ENCODE measurements around the gene ORM1. TPM values are rescaled to one million over a fixed set of nuclear protein-coding genes. Genes with fewer than 3 reads are reported as not detected.

Gene ORM1
- total and polyA plus RNA-seq, 2 of the 8 experiments (the other 6 are each of a cell fraction or from before 2014, with no cell fraction given): 0.32 TPM; not detected in 1

- Histone ChIP-seq H3K4me2 (ENCODE audit: insufficient read depth in 1 of 2, low read depth in 2 of 2, low read length in 2 of 2) (no peak overlapping the region), H2BK20ac (ENCODE audit: low read length) (no peak overlapping the region), H2BK15ac (ENCODE audit: low read length) (no peak overlapping the region), H2AFZ (ENCODE audit: low read length) (no peak overlapping the region), H3K27ac (ENCODE audit: low read depth, low read length) (no peak overlapping the region), H3K14ac (ENCODE audit: insufficient read length) (no peak overlapping the region), H4K5ac (ENCODE audit: insufficient read length, low read depth, low read length) (no peak overlapping the region), H3K23ac (ENCODE audit: insufficient read length) (no peak overlapping the region), H2BK12ac (ENCODE audit: low read depth, low read length) (no peak overlapping the region), H2AK5ac (ENCODE audit: low read depth, low read length) (no peak overlapping the region), H3K36me3 (ENCODE audit: control insufficient read depth in 2 of 4, insufficient read depth in 4 of 4, low read length in 3 of 4) (peaks cover 16 to 63% (median 47%) of the 10 kb centered on the region in 4 experiments), H3K4me1 (replicated peaks in 1 of 4; ENCODE audit: control insufficient read depth in 3 of 4, insufficient read depth in 4 of 4, low read length in 3 of 4) (no peaks in the 10 kb centered on the region), H3K27me3 (replicated peaks in 1 of 4; ENCODE audit: control insufficient read depth in 3 of 4, extremely low read depth in 1 of 4, insufficient read depth in 3 of 4, low read length in 3 of 4) (no peaks in the 10 kb centered on the region), H2BK5ac (ENCODE audit: low read depth, low read length) (no peak overlapping the region), H3K4me3 (ENCODE audit: extremely low read depth in 1 of 4, insufficient read depth in 2 of 4, low read depth in 3 of 4, low read length in 4 of 4) (no peak overlapping the region), H3K4ac (replicated peaks; ENCODE audit: insufficient read length, low read depth, low read length) (no peak overlapping the region), H3K79me2 (ENCODE audit: control insufficient read depth in 1 of 2, insufficient read depth in 2 of 2, low read length in 2 of 2) (no peaks in the 10 kb centered on the region), H4K20me1 (replicated peaks in 1 of 2; ENCODE audit: control insufficient read depth in 1 of 2, insufficient read depth in 2 of 2, low read length in 2 of 2) (peaks cover 0 to 5% of the 10 kb centered on the region in 2 experiments), H3K56ac (replicated peaks; ENCODE audit: insufficient read length, low read depth, low read length) (no peak overlapping the region), H3K23me2 (ENCODE audit: low read depth, low read length) (no peaks in the 10 kb centered on the region), H3K18ac (ENCODE audit: extremely low read depth, low read length) (no peak overlapping the region), H3K9me3 (ENCODE audit: insufficient read depth in 2 of 2, low read depth in 1 of 2, low read length in 1 of 2) (no peaks in the 10 kb centered on the region), H2BK120ac (replicated peaks; ENCODE audit: low read depth, low read length) (no peak overlapping the region), H3K79me1 (ENCODE audit: low read depth, low read length) (no peaks in the 10 kb centered on the region), H4K8ac (ENCODE audit: extremely low read depth, insufficient read depth, low read length) (no peak overlapping the region), H3K9ac (replicated peaks in 1 of 4; ENCODE audit: extremely low read depth in 1 of 4, low read depth in 3 of 4, low read length in 3 of 4) (no peak overlapping the region), H4K91ac (replicated peaks; ENCODE audit: insufficient read length, low read length) (no peak overlapping the region)
- no peak for FAIRE-seq
- DNase-seq (ENCODE audit: low read depth in 1 of 2, low spot score in 2 of 2): no peak
- TF ChIP-seq KDM1A (IDR thresholded peaks at IDR 0.05; ENCODE audit: borderline replicate concordance, low read length): no peak
- no peak for TF ChIP-seq HDAC6 (IDR thresholded peaks at IDR 0.05; ENCODE audit: low read depth, low read length)
- no peak for TF ChIP-seq POLR2A (IDR thresholded peaks at IDR 0.05; ENCODE audit: control extremely low read depth in 1 of 2, low read depth in 2 of 2, low read length in 2 of 2)
- TF ChIP-seq RBBP5 (IDR thresholded peaks at IDR 0.05; ENCODE audit: borderline replicate concordance, low read depth, low read length): no peak
- no peak for TF ChIP-seq SP4 (IDR thresholded peaks at IDR 0.05; ENCODE audit: low read length)
- TF ChIP-seq SP1 (IDR thresholded peaks at IDR 0.05; ENCODE audit: low read depth, low read length): no peak
- no peak for TF ChIP-seq CBX8 (IDR thresholded peaks at IDR 0.05; ENCODE audit: borderline replicate concordance, low read depth, low read length)
- POLR2A ChIA-PET (ENCODE audit: partially characterized antibody): no interaction called here
- 92% methylated on average over 7 of the region's 7 CpGs; no CpG with 5 or more reads in 1 of the 2 experiments for WGBS, 2 experiments (ENCODE audit: extremely low coverage in 1 of 2, insufficient coverage in 1 of 2, insufficient read length in 1 of 2, insufficient replicate concordance in 2 of 2, low coverage in 1 of 2, low lambda C conversion rate in 2 of 2, missing lambda C conversion rate in 1 of 2)
- CTCF ChIA-PET (ENCODE audit: partially characterized antibody): no interaction called here
Measured at GRCh38 chr9:114361542-114361941, 38.6 kb downstream of the ORM1 start.

Data from H1 (cell line).